ENCODE measurements around the gene MT1HL1.
"Not testable (repeated sequence)": the region's sequence is repeated elsewhere in the genome, so short reads cannot be mapped to it uniquely, and the experiment has no call there.

Gene MT1HL1

DNA sequence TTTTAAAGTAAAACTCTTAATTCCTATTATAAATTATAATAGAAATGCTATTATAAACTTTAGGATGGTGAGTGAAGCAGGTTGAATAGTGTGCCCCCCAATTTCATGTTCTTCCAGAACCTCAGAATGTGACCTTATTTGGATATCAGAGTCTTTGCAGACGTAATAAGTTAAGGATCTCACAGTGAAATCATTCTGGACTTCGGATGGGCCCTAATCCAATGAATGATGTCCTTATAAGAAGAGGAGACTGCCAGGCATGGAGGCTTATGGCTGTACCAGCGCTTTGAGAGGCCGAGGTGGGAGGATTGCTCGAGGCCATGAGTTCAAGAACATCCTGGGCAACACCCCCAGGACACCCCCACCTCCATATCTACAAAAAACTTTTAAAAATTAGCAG, 9.4 kb upstream of the MT1HL1 start:
- DNase-seq, result no peak

DNA sequence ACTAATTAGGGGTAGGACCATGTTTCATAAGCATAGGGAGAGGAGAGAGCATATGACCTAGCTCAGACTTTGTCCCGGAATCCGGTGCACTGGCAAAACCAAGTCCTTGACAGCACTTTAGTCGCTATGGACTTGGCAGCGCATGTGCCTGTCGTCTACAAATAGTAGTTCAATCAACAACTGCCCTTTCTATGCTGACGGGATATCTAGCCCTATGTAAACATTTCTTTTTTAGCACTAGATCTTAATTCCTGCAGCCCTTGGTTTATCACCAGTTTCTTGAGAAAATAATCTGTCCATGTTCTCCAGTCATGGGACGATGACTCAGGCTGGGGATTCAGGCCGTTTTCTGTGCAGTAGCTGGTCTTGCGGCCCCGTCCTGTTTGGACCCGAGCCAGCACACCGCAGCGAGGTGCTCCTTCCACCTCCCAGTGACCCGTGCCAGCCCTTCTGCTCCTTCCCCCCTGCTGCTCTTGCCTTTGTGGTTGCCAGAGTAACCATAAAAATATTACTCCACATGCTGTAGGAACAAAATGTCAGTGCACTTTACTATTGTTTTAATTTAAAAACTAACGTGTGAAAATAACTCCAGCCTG, 8.6 kb upstream of the MT1HL1 start:
- peak; percentile 78 for DNase-seq

DNA sequence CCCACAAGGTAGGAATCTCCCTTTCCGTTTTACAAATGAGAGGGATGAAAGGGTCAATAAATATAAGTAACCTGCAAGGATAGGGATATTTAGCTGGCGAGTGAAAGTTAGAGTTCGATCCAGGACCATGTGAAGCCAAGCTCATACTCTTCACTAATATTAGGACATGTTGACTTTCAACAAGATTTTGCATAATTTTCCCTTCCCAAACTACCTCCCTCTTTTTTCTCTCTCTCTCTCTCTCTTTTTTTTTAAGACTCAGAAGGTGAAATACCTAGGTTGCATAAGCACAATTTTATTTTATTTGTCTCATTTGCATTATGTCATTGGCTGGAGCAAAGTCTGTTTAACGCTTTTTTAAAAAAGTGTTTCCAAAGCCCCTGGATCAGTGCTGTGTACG, 8.1 kb upstream of the MT1HL1 start:
- no peak for DNase-seq

DNA sequence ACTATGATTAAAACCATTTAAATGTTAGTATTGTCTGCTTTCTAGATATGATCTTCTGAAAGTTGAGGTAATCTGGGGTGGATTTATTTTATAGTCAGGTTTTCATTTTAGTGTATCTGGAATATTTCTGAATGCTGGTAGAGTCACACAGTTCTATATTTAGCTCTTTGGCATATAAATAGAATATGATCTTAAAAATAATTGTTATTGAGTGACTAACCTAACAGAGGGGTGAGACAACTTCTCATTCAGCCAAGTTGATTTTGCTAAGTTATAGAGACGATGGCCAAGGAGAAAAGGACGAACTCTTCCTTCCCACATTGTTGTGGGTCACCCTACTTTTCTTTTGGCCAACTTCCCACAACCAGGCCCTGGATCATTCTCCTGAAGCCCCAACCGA, 7.2 kb upstream of the MT1HL1 start:
- DNase-seq, result no peak

DNA sequence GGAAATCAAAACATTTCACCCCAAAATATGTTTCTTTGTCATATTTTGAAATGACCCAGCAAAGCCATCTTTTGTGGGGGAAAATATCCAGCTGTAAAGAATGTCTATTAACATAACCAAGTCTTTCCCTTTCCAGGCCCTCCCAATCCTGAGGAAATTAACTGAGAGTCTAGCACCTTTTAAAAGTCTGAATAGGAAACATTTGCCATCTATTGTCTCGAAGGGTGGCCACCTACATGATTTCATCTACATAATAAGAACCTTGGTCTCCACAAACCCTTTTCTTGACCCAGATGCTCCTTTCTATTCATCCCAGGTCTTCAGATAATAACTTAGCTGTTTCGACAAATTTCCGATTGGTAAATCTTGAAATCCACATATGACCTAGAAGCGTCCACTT, 5.4 kb upstream of the MT1HL1 start:
- no peak for DNase-seq

DNA sequence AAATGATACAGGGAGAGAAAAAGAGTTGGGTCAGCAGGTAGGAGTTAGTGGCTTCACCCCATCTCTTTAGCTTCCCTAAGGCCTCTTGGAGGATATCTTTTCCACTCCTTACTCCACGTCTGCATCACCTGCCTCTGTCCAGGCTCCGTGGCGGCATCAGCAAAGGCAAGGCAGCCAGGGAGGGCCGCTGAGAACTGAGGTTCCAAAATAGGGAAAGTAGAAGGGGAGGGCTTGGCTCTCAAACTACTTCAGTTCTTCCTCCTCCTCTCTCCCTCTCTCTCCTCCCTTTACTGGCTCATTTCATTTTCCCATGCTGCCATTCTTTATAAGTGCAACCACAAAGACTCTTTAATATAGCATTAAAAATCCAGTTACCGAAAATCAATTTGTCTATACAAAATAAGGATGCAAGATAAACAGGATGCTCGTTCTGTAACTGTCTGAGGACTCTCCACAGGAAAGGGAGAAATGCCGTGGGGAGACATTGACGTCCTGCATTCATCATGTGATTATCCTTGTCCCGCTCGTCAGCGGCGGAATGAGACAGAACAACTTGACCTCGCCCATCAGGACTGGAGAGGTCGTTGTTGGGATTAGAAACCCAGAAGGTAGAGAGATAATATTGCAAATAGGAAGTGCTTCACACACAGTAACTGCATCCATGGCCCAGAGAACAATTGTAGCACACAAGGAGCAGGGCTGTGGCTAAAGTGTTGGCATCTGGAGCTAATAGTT, 3.1 kb upstream of the MT1HL1 start:
- DNase-seq, result no peak

DNA sequence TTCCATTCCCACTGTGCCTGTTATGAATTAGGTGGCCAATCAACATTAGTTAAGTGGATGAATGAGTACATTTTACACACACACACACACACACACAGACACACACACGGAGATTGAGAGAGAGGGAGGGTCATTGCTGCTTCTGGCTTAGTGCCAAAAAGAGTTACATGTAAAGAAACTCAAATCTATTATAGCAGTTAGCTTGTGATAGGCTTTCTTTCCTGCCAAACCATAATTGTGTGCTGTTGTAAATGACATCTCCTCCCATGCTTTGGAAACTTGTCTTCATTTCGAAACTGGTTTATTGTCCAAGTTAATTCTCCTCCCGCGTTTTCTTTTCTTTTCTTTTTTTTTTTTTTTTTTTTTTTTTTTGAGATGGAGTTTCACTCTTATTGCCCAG, 1.4 kb upstream of the MT1HL1 start:
- DNase-seq, result no peak

DNA sequence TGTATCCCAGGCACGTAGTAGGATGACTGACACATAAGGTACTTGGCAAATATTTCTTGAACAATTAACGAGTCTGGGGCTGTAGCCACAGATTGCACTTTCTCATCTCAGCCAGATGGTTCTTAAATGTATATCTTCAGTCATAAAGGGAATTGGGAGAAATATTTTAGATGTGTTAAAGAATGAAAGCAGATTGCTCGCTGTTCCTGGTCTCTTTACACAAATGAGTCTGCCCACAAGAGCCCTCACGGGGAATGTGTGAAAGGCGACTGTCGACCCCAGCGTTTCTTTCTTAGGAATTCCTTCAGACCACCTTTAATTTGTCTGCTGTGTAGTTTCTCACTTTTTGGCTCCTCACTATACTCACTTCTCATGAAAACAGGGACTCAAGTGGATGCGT, 725 bp downstream of the MT1HL1 start:
- DNase-seq, result no peak

DNA sequence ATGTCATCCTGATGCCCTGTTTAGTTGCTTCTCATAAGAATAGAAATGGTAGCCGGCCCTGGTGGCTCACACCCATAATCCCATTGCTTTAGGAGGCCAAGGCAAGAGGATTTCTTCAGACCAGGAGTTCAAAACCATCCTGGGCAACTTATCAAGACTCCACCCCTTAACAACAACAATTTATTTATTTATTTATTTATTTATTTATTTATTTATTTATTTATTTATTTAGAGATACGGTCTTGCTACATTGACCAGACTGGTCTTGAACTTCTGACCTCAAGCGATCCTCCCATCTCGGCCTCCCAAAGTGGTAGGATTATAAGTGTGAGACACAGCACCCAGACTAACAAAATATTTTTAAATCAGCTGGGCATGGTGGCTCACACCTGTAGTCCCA, 4.0 kb downstream of the MT1HL1 start:
- DNase-seq, result no peak

DNA sequence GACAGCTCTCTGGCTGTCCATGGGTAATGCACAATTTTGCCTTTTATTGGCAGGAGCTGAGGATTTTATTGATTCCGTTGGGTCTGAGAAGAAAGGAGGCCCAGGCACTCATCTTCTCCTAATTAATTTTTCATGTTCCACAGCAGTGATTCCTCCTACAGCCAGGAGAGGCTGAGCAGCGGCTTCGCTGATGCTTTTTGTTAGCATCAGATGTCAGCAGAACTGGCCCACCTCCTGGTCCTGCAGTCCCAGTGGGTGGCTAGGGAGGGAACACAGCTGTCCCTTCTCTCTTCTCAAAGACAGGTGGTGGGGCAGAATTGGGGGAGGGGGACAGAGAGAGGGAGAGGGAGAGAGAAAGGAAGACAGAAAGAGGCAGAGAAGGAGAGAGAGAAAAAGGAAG, 5.7 kb downstream of the MT1HL1 start:
- peak; percentile 43 for DNase-seq

DNA sequence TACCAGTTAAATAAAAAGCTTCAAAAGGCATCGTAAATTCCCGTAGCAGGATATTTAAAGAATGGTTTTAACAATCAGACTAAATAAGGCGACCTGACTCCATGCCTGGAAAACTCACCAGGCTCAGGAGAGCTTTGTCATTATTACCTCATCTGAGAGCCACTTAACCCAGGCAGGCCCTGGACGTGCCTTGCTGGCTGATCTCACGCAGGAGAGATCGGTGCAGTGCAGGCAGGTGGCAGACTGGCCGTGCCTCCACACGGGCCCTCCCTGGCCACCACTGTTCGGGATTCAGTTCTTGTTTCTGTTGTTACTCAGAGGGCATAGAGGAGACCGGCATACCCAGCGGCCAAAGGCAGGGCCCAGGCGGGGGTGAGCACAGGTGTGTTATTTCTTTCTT, 6.4 kb downstream of the MT1HL1 start:
- DNase-seq, result peak; percentile 78

DNA sequence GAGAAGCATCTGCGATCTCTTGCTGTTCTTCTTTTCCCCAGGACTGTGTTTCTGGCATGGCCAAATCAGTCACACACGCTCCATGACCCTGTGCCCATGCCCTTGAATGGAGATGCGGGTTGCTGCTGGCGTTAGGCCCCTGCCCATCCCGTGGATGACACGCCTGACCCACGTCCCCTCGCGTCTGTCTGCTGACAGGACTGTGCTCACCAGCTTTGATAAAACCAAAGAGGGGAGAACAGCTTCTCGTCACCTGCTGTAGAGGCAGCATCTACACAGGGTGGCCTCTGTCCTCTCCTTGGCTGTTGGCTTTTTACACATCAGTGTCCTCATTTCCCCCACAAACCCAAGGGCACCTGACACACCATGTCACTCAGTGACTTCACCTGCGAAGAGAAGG, 6.9 kb downstream of the MT1HL1 start:
- no peak for DNase-seq

DNA sequence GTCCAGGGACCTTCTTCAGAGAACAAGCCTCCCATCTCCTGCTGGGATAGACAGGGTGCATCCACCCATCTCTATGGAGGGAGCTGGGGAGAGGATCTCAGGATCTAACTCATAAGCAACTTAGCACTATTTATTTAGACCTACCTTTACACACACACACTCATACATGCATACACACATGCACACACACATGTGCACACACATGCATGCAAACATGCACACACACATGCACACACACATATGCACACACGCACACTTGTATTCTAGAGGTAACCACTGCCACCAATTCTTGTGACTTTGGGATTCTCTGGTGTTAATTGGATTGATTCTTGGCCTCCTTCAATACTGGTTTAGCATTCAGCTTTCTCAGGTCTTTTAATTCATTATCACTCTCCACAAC, 9.8 kb downstream of the MT1HL1 start:
- no peak for DNase-seq

DNA sequence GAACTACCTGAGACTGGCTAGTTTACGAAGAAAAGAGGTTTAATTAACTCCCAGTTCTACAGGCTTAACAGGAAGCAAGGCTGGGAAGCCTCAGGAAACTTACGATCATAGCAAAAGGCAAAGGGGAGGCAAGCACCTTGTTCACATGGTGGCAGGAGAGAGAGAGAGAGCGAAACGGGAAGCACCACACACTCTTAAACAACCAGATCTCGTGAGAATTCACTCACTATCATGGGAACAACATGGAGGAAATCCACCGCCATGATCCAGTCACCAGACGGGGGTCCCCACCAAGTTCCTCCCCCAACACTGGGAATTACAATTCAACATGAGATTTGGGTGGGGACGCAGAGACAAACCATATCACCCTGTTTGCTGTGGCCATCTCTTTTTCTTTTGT, 11.8 kb downstream of the MT1HL1 start:
- no peak for DNase-seq

DNA sequence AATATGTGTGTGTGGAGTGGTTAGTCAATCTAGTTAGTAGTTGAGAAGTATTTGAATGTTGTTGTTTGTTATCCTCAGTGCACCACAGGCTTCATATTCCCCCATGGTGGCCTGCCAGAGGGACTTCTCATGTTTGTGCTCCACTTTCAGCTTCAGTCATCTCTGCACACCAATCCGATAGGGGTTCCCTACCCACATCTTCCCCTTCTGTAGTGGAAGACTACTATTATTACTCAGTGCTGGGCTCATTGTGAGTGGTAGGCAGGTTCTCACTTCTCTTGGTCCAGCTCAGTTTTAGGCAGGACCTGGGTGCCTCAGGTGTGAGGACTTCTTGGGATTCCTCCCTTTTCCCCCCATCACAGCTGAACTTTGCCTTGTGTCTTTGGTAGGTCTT, 14.2 kb downstream of the MT1HL1 start:
- DNase-seq, result no peak

DNA sequence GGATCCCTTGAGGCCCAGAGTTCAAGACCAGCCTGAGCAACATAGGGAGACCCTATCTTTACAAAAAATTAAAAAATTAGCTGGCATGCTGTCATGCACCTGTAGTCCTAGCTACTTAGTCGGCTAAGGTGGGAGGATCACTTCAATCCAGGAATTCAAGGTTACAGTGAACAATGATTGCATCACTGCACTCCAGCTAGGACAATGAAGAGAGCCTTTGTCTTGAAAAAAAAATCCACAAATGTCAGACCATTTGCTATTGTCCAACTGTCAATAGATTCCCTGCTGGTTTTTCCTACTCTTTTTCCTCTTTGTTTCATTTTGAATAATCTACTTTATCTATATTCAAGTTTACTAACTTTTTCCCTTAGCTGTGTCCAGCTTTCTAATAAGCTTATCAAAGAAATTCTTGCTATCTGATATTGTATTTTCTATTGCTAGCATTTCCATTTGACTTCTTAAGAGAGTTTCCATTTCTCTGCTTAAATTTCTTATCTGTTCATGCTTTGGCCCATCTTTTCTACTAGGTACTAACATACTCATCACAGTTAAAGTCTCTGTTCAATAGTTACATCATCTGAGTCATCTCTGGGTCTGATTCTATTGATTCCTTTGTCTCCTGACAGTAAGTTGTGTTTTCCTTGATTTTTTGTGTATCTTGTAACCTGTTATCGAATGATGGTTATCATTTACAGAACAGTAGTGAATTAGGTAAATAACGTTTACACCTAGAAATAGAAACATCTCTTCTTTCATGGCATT, 14.8 kb downstream of the MT1HL1 start:
- no peak for DNase-seq

DNA sequence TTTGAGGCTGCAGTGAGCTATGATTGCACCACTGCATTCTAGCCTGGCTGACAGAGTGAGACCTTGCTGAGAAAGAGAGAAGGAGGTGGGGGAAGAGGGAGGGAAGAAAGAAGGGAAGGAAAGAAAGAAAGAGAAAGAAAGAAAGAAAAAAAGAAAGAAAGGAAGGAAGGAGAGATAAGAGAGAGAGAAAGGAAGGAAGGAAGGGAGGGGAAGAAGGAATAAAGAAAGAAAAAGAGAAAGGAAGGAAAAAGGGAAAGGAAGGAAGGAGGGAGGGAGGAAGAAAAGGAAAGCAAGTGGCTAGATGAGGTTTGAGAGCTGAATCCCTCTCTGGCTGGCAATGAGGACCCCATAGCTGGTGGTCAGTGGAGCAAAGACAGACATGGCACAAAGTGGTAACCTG, 20.4 kb downstream of the MT1HL1 start:
- DNase-seq, result no peak

DNA sequence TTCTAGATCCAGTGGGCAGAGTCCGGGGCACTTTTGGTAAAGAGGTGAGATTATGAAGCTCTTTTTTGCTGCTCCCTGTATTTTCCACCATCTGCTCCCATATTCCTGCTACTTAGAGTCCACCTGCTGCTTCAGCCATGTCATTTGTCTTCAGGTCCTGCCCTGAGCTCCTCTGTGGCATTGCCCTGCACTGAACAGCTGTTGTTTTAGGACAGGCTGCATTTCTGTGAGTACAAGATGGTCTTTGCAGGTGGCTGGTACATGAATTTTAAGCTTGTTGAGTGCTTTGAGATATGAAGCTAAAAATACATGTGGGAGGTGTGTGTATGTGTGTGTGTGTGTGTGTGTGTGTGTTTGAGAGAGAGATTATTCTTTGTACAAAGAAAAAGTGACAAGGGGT, 21.9 kb downstream of the MT1HL1 start:
- no peak for DNase-seq

DNA sequence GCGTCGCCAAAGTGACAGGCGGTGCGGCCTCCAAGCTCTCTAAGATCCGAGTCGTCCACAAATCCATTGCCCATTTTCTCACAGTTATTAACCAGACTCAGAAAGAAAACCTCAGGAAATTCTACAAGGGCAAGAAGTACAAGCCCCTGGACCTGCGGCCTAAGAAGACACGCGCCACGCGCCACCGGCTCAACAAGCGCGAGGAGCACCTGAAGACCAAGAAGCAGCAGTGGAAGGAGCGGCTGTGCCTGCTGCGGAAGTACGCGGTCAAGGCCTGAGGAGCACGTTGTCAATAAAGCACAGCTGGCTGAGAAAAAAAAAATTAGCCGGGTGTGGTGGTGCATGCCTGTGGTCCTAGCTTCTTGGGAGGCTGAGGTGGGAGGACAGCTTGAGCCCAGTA, 22.8 kb downstream of the MT1HL1 start:
- not testable (repeated sequence) for DNase-seq

DNA sequence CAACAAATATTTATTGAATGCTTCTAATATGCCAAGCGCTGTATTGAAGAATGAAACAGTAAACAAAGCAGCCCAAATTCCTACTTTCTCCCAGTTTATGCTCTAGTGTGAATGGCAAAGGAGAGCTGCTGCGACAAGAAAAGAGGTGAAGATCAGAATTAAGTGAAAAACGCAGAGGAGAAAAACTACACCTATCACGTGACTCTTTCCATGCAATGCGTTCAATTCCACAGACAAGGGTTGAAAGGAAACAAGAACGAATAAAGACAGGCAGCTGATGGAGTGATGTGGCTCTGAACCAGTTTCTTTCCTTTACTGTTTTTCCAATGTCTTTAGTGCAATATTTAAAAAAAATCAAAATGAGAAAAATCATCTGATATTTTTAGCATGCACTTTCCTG, 23.6 kb downstream of the MT1HL1 start:
- DNase-seq, result no peak

DNA sequence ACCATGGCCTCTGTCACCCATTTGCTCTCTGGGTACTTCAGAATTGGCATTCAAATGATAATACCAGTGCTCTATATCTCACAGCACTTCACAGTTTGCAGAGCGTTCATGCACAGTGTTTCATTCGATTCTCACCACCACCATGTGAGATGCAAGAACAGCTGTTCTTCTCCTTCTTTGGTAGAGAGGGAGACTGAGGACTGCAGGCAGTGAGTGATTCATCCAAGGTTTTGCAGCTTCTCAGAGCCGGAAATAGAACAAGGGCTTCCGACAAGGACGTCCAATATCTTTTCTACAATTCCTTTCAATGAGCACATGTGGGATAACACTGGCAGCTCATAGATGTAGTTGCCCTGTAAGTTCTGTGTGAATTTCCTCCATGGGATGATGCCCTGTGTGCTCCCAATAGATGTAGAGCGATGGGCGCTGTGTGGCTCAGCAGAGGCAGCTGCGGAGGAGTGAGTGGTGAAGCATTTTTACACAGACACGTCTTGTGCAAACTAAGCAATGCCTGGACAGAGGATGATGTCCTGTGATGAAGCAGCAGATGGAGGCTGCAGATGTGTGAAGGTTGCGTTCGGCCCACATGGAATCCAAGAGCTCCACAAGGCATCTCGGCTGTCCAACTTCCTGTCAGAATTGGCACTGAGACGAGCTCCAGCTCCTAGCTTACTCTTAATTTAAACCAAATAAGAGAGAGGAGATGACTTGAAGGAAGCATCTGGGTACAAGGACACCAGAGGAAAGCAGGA, 24.9 kb downstream of the MT1HL1 start:
- DNase-seq, result no peak

DNA sequence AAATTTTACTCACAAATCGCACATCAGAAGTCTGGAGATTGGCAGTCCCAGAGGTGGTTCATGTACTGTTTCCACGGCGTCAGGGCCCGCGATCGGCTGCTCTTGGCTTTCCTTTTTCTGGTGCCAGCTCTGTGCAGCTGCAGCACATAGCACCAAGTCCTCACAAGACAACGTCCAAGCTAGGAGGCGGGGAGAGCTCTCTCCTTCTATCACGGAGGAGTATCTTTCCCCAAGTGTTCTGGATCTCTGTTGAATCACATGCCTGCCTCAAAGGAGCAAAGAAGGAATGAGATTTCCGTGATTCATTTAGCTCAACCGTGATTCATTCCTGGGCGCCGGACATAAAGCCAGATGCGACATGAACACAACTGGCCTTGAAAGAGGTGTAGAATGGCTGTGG, 25.5 kb downstream of the MT1HL1 start:
- no peak for DNase-seq

DNA sequence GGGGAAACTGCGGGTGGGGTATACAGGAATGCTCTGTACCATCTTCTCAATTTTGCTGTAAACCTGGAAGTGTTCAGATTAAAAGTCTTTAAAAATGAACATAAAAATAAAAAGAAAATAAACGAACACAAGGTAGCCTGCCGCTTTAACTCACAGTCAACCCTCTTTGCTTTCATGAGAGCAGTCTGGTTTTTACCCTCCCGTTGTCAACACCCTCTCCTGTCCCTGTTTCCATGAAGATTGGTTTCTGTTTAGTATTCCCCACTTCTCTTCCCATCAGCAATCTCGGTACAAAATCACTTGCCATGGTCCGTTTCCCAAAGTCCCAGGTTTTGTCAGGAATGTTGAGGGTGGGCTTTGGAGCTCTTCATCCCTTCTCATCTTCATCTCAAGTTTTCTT, 28.8 kb downstream of the MT1HL1 start:
- DNase-seq, result no peak

DNA sequence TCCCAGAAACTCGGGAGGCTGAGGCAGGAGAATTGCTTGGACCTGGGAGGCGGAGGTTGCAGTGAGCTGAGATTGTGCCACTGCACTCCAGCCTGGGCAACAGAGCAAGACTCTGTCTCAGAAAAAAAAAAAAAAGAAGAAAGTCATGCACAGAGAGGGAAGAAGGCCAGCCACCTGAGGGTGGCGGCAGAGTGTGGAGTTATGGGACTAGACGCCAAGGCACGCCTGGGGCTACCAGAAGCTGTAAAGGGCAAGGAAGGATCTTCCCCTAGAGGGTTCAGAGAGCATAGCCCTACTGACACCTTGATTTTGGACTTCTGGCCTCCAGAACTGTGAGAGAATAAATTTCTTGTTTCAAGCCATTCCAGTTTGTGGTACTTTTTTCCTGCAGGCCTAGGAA, 30.2 kb downstream of the MT1HL1 start:
- not testable (repeated sequence) for DNase-seq

Data from NCI-H1092 treated with DMSO at 0.1 percent for 48 hours (cell line).